NCI-H524 treated with DMSO at 0.1 percent for 48 hours (cell line): ENCODE measurements around the gene SMIM30.

Experiments
- DNase-seq: peaks from one replicate; lab custom pipeline; 2025; lab: John Stamatoyannopoulos, UW

SMIM30 gene

DNA sequence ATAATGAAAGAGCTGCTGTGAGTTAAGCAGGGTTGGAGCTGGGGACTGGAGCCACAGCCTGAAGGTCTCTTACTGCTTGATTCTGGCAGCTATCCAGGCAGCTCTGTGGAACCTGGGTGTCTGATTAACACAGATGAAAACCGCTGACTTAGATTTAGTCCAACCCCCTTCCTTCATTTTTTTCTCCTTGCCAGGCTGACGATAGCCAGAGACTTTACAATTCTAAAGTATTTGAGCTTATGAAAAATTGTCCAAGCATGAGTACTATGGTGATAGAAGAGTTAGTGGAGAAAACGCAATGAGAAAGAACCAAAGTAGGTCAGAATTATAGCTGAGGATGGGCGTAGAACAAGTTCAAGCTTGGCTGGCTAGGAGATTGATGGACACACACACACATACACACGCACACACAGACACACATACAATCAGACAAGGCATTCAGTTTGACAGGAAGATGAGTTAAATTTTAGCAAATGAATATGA is 18.2 kb downstream of the SMIM30 start:
- no peak for DNase-seq

DNA sequence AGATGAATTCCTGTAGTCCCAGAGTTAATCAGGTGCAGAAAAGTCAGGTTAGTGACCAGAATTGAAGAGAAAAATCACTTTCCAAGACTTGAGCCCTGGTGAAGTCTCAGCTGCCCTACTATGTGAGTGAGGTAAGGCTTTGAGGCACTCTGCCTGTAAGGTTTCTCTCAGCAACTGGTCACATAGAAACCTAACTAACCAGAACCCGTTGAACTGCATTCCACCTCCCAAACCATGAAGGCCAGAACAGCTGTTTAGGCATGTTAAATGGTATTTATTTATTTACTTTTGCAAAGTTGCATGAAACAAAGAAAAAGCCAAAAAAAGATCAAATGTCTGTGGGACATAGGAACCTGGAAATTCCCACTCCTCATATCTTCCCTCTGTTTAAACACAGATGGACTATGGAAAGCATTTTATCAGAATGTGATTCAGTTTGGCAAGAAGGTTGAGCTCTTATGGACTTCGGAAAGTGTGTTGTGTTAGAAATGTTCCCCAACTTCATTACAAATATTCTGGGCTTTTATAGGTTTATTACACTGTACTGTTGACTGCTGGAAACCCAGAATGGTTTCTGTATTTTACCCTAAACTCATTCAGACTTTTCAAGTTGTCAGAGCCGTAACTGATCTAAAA is 19.0 kb downstream of the SMIM30 start:
- DNase-seq, result no peak

DNA sequence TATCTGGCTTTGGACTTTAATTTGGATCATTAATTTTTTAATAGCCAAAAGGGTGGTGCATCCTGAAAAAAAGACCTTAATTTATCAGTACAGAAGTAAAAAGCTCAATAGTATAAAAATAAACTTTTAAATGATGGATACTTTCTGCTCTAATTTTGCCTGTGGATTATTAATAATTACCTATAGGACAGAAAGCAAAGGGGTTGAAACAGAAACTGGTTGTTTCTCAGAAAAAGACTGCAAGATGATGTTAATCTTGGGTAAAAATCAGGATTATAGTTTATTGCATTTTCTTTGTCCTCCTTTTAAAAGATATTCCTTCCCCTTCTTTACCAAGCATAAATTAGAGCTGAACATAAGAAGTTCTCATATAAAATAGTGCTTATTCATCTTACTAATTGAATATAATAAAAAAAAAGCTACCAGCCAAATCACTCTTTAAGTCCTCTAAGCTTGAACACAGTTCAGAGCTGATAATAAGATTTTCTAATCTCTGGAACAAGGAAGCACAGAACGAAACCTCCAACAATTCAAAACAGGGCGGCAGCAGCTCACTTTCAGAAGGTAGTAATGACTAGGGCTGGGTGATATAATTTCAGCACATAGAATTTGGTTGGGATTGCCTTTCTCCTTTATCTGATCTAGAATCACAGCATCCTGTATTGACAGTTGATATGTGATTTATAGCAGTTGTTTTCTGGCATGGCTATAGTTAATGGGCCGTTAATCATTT is 23.7 kb downstream of the SMIM30 start:
- no peak for DNase-seq

DNA sequence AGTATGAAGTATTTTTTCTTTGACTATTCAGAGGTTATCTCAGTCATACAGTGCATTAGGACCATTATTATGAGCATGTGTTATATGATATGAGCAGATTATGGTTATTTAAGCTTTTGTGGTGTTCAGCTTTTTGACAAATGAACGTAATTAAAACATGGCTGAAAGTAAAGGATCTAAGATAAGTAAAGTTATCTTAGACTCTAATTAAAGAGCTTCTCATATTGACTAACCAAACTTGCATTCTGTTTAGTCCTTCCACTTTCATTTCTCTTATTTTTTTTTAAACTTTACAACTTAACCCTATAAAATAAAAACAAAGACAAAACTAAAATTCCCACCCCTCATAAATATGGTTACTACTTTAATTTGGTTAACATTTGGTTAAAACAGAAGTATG is 24.8 kb downstream of the SMIM30 start:
- DNase-seq, result no peak

DNA sequence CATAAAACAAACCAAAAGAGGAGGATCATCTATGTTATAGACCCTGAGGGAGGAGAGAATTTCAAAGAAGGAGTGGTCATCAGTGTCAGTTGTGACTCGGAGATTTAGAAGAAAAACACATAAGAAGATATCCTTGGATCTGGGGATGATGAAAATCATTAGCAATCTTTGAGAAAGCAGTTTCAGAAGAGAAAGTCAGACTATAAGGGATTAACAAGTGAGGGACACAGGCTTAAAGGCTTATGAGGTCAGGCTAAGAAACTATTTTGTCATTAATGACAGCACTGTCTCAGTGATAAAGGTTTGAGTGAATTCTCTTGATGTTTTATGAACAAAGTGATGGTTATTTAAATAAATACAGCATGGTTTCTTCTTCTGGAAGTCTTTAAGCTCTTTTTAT is 25.6 kb downstream of the SMIM30 start:
- DNase-seq, result no peak

DNA sequence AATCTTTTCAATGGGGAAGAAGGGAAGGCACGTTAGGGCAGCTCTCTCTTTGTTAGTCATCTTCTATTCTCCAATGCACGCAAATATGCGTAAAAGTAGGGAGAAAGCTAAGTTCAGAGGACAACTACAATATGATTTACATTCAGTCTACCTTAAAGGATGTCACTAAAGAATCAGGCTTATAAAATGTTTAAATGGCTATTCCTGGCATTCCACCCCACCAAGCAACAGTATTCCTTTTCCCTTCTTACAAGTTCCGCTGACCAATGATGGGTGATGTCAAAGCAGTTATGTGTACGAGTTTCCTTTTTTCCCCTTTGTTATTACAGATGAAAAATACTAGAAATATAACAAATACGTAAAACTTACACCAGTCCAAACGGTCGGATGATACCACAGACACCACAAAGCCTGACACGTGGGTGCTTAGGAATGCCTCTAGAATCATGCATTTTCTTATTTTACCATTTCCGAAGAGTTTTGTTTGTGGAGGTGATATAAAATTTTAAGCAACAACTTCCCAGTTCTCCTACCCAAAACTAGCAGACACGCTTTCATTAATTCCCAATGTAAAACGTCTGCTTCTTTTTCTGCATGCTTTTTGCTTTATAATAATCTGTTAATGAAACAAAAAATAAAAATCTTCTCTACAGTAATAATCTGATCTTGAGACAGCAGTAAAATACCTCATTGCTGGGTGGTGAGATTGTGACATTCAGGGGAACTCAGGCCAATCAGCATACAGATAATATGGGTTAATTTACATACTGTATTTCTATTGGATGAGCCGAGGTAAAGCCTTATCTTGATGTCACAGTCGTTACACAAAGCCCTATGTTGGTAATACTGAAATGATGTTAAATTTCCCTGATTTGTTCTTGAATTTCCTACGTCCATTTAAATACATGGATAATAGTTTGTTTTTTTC is 31.0 kb downstream of the SMIM30 start:
- peak; percentile 76 for DNase-seq

DNA sequence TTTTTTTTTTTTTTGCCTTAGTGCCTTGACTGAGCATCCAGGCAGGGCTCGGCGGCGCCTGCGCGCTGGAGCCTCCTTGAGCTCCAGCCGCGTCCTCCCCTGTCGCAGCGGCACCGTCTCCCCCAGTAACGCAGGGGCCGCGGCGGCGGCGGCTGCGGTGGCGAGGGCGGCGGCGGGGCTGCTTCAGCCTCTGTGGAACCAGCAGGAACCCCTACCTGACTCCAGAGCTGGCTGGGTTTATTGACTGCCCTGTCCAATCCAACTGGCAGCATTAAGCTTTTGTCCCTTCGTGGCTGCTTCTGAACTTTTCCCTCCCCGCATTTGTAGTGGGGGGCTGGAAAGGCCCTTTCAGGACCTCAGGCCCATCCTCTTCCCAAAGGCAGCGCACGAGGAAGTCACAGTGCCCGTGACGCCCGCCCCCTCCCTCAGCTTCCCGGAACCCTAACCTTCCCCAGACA is 31.9 kb downstream of the SMIM30 start, which contains the start of gene GPR85:
Gene GPR85, minus strand, starts transcription at position 397 of the 458 bp plus-strand sequence. CDS start 2,106 bp downstream, outside the sequence.
- DNase-seq, result peak; percentile 6

DNA sequence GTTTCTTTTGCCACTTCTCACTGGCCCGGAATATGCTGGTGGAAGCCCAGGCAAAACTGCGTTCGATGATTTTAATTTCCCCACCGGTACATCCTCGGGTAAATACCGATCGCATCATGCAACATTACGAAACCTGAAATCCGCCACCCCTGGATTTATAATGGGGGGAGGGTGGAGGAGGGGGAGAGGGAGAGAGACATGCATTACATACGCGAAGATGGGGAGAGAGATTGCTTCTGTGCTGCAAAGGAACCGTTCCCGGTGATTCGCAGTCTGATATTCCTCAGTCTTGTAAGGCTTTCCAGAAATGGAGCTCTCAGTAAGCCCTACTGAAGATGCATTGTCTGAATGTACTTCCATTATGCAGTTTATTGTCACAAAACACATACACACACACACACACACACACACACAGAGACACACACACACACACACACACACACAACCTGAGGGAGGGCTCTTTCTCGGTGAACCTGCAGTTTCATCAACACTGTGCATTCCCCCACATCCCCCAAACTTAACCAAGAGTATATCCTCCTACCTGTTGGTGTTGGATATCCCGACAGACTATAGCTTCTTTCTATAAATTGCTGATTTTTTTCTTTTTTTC is 32.5 kb downstream of the SMIM30 start:
- DNase-seq, result no peak

DNA sequence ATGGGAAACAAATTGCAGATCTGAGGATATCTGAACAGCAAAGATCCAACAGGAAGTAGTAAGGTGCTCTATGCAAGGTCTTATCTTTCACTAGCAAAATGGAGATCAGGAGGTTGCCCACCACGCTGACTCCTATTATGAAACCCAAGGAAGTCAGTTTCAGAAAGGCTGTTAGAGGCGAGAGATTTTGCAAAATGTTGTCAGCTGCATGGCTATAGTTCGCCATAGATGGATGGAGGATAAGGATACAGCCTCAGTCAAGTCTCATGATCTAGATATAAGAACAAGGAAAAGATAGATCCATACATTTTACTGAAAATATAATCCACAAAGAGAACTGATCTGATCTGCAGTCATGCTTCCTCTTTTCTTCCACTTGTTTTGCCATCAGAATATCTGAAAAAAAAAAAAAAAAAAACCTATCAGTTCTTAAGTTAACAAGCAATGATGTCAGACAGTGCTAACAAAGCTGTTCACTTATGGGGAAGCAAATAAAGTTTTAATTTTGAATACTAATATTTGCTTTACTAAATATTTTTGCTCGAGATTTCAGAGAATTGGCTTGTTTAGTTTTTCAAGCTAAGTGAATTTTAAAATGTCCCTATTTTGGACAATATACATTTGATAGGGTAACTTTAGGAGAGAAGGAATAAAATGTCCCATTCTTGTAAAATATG is 33.7 kb downstream of the SMIM30 start:
- DNase-seq, result no peak

DNA sequence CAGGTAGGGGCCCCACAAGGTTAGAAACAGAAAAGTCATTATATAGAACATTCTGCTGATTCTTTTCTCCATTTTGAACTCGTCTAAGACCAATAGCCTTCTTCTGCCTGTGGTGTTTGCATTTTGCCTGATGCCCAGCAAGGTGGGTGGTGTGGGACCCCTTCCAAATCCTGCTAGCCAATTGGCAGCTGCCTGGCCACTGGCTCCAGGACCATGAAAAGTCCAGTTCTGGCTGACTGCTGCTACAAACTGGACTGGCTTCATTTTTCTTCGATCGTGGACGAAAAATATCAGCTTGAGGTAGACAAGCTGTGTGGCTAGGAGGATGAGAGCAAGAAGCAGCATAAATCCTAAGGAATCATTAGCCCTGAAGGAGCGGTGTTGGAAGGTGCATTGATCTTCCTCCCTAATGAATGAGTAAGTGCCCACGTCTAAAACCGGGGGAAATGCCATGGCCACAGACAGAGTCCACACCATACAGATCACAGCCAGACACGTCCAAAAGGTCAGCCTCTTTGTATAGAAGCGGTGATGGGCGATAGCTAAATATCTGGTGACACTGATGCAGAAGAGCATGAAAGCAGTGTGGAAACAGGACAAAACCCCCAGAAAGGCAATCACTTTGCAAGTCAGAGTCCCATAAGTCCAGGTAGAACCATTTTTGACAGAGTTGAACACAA is 34.4 kb downstream of the SMIM30 start:
- no peak for DNase-seq

DNA sequence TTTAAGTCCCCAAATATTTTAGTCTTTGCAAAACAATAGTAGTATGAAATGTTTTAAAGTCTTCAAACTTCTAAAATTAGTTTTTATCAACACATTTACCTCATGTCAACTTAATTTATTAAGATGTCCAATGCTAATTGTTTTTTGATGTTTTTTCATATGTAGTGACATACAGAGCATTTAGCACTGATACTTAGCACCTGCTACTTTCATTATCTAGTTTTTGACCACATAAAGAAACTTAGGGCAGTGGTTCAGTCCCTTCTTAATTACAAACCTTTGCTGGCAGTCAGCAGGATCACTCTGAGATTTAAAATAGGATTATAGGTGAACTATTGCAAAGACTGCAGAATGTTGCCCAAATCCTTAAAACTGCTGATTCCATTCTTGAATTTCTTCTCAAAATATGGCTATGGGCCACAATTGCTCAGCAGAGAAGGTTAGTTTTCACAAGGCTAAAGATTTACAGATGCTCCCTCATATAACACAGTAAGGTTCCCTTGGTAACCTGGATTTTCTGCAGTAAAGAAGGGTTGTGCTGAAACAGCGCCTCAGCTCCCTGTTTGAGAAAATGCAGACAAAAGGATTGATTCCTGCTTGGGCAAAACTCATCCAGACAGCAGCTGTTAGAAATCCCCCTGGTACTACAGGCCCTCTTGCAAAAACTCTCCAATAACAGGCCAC is 35.1 kb downstream of the SMIM30 start:
- DNase-seq, result no peak

DNA sequence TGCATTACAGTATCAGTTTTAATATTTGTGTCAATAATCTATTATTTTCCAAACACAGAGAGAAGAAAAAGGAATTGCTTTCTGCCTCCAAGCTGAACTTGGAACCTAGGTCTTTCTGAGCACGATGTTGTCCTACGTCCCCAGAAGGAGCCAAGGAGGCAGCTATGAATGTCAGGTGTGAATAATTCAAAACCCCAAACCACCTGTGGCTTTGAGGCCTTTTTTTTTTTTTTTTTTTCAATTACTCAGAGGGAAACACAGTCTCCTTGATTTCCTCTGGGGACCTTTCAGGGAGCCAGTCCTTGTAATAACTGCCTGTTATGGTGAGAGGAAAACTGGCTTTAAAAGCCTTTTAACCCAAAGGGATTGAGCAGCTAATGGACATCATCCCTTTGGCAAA is 40.0 kb downstream of the SMIM30 start:
- DNase-seq, result no peak

DNA sequence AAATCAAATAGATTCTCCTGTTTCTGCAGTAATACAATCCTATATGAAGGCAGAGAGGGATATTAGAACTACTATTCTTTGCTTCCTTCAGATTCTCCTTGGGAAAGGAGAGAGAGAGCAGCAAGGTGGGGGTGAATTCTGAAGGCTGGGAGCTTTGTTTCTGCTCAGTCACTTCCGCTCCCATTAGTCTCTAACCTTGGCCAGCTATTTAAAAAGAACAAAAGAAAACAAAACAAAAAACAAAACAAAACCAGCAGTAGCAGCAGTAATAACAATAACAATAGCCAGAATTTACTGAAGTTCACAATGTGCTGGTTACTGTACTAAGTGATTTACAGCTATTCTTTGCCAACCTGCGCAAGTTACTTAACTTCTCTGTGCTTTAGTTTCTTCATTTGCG is 41.7 kb downstream of the SMIM30 start:
- no peak for DNase-seq

DNA sequence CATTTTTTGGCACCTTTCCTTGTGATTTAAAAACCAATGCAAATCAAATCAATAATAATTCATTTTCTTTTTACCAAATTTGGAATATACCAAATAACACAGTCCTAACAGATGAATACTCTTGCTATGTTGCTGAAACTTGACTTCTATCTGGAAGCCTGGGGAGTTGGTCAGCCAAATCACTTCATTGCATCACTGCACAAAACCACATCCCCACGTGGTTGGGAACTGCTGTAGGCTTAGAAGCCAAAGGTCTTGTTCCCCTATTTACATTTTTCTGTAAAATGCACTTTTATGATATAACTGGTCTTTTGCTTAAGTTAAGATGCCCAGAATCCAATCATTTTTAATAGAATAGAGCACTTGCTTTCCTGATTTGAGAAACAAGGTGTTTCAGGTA is 46.9 kb downstream of the SMIM30 start:
- DNase-seq, result no peak
